Activated B cell treated with CpG ODN at 0.5 μM for 24 hours (primary cell): ENCODE measurements around the gene PLCB2. TPM values are rescaled to one million over a fixed set of nuclear protein-coding genes. Genes with fewer than 3 reads are reported as not detected.
A peak's percentile ranks its signal among the peaks of the same experiment; 100 is the strongest.

ENCODE experiments used
- ATAC-seq: fragments of 200-7000 bp; cut with Tn5 transposase; one replicate; pipeline ENCODE4 v1.10.0; 2021; ENCODE audit warnings: low read depth, mild to moderate bottlenecking, moderate library complexity
- CTCF ChIA-PET: fragments of 350-600 bp; sonication (Branson Sonifier 250); formaldehyde crosslinking; loops from one replicate; lab custom pipeline; 2021; ENCODE audit warnings: antibody characterized with exemption; lab: Charles Lee
- POLR2A ChIA-PET: fragments of 350-600 bp; sonication (Branson Sonifier 250); formaldehyde crosslinking; loops from one replicate; lab custom pipeline; 2021; ENCODE audit warnings: antibody characterized with exemption; lab: Charles Lee
- DNase-seq: peaks from one replicate; pipeline ENCODE4 v3.0.0; 2022
- H3K27ac Mint-ChIP-seq: one replicate; pipeline ENCODE4 v1.8.0; 2020; ENCODE audit warnings: mixed read lengths
- H3K27me3 Mint-ChIP-seq: one replicate; pipeline ENCODE4 v1.8.0; 2021; ENCODE audit warnings: mixed read lengths
- H3K36me3 Mint-ChIP-seq: one replicate; pipeline ENCODE4 v1.8.0; 2021; ENCODE audit warnings: low read depth, mixed read lengths
- H3K4me1 Mint-ChIP-seq: one replicate; pipeline ENCODE4 v1.8.0; 2021; ENCODE audit warnings: mixed read lengths
- H3K4me3 Mint-ChIP-seq: one replicate; pipeline ENCODE4 v1.8.0; 2020; ENCODE audit warnings: mild to moderate bottlenecking, mixed read lengths
- H3K9me3 Mint-ChIP-seq: one replicate; pipeline ENCODE4 v1.8.0; 2020; ENCODE audit warnings: mixed read lengths
- intact Hi-C: fragments of 100-400 bp; cut with micrococcal nuclease; formaldehyde crosslinking; loops from one replicate; pipeline ENCODE4 v1.15.1; 2024
- total RNA-seq: library from RNA; stranded (reverse); gene quantifications from 2 replicates; pipeline ENCODE4 v1.2.3, GENCODE V29; 2022
- TF ChIP-seq, protein P1 (sequence below): fragments of 200-600 bp; IDR thresholded peaks from one replicate; pipeline ENCODE4 v1.8.0; 2022; ENCODE audit warnings: antibody characterized with exemption, mild to moderate bottlenecking

Gene PLCB2
- total RNA-seq, 1 donor from 2014 or later, result 126 TPM

DNA sequence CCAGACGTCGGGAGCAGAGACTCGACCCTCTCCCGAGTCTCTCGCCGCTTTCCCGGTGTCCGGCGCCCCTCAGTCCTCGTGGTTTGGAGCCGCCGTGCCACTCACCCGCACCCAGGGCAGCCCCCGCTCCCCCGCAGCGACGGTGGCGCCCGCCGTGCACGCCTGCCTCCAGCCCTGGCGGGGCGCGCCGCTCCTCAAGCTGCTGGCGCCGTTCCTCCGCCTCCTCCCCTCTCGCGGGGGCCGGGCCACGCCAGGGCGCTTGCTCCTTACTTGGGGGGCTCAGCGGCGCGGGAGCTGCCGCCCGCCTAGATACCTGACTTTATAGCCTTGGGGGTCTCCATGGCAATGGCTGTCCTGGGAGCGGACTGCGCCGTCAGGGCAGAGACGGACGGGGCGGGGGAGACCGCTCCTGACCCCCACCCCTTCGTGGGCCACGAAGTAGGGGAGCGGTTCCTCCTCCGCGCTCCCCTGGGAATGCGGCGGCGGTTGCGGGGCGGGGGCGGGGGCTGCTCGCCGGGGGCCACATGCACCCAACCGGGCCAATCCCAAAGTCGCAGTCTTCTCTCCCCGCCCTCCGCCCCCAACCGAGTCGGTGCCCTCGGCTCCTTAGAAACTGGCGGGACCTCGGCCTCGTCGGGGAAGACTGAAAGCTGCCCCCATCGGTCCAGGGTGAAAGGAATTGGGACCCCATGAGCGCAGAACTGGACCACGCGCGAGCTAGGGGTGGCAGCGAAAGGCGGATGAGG is 24.7 kb downstream of the PLCB2 start, which contains the start of gene ANKRD63:
ANKRD63 (minus strand) TSS at position 196 of the 746 bp plus-strand sequence. CDS start 478 bp downstream, outside the sequence.
- POLR2A ChIA-PET, result interaction anchor here (0.7 to 2.0 kb wide), 4 partner anchors 25 to 244 kb away, joined by 3 to 14 read pairs (median 6); partner anchors contain the start of gene PLCB2
- intact Hi-C loops, result no loop called here

DNA sequence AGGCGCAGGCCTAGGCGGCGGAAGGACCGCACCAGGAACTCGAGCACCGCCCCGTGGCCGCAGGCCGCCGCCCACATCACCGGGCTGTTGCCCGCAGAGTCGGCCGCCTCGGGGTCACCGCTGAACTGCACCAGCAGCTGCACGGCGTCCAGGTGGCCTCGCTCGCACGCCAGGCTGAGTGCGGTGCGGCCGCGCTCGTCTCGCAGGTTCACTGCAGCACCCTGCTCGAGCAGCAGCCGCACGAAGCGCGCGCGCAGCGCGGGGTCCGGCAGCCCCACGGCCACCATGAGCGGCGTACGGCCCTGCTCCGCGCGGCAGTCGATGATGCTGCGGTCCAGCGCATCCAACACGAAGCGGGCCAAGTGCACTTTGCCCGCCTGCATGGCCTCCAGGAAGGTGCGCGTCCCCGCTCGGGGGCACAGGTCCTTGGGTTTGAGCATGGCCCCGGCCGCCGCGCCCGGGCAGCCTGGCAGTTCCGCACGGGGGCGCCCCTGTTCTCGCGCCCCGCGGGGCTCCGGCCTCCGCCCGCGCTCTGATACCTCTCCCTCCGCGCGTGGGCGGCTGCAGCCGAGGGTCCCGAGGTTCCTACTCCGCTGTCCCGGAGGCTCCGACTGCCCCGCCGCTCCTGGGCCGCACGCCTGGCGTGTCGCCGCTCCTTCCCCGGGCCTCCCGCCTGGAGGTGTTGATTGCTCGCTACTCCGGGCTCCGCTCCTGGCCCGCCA is 25.4 kb downstream of the PLCB2 start:
- Mint-ChIP-seq H3K4me3 (peak overlapping the region; percentile 76), H3K36me3 (no peaks in the 10 kb centered on the region), H3K27ac (no peak overlapping the region), H3K27me3 (peaks cover 5% of the 10 kb centered on the region), H3K4me1 (peaks cover 17% of the 10 kb centered on the region), H3K9me3 (no peaks in the 10 kb centered on the region)
- ChIA-PET POLR2A (interaction anchor here (0.7 to 2.0 kb wide), 4 partner anchors 26 to 243 kb away, joined by 3 to 14 read pairs (median 6); partner anchors contain the start of gene PLCB2), CTCF (interaction anchor here (0.7 to 3.0 kb wide), 3 partner anchors 25 to 55 kb away, joined by 4 to 13 read pairs (median 13); partner anchors contain the start of gene PLCB2)
- TF ChIP-seq, protein P1, sequence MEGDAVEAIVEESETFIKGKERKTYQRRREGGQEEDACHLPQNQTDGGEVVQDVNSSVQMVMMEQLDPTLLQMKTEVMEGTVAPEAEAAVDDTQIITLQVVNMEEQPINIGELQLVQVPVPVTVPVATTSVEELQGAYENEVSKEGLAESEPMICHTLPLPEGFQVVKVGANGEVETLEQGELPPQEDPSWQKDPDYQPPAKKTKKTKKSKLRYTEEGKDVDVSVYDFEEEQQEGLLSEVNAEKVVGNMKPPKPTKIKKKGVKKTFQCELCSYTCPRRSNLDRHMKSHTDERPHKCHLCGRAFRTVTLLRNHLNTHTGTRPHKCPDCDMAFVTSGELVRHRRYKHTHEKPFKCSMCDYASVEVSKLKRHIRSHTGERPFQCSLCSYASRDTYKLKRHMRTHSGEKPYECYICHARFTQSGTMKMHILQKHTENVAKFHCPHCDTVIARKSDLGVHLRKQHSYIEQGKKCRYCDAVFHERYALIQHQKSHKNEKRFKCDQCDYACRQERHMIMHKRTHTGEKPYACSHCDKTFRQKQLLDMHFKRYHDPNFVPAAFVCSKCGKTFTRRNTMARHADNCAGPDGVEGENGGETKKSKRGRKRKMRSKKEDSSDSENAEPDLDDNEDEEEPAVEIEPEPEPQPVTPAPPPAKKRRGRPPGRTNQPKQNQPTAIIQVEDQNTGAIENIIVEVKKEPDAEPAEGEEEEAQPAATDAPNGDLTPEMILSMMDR, result no peak
- intact Hi-C loops, result no loop called here
- DNase-seq, result peak; percentile 67
- ATAC-seq, result peak; percentile 66

More for the DNA sequence above, 24.7 kb downstream of the PLCB2 start, which contains the start of gene ANKRD63:
- peak within 1 kb of the TSS; percentile 76 for H3K4me3 Mint-ChIP-seq
- CTCF ChIA-PET, result interaction anchor here (1.1 to 3.0 kb wide), 4 partner anchors 10 to 66 kb away, joined by 3 to 13 read pairs (median 10); partner anchors contain the start of gene PLCB2
- ATAC-seq (peak; percentile 60), DNase-seq (peak; percentile 58)
- no peak within 1 kb of the TSS for H3K27ac Mint-ChIP-seq
- H3K9me3 Mint-ChIP-seq, result no peaks in the 10 kb centered on the region
- H3K27me3 Mint-ChIP-seq, result peaks cover 3% of the 10 kb centered on the region
- TF ChIP-seq, protein P1, result no peak
- peaks cover 4% of the 10 kb centered on the region for H3K36me3 Mint-ChIP-seq
- H3K4me1 Mint-ChIP-seq, result peaks cover 10% of the 10 kb centered on the region

DNA sequence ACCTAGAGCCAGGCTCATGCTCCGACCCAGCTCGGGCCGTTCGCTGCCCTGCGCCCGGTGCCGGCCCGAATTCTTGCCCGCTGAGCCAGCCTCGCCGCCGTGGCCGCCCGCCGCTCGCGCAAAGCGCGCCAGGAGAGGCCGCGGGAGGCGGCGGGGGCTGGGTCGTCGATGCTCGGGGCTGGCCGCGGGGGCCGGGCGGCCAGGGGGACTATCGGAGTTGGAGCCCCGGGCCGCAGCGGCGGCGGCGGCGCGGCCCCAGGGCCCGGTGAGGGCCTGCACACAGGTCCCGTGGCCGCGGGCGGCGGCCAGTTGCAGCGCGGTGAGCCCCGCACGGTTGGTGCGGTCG is 26.0 kb downstream of the PLCB2 start:
- intact Hi-C loops, result no loop called here
- Mint-ChIP-seq H3K27me3 (peaks cover 5% of the 10 kb centered on the region), H3K4me3 (no peak overlapping the region), H3K27ac (no peak overlapping the region), H3K9me3 (no peaks in the 10 kb centered on the region), H3K4me1 (peaks cover 23% of the 10 kb centered on the region), H3K36me3 (no peaks in the 10 kb centered on the region)
- ChIA-PET POLR2A (interaction anchor here (2.0 kb wide), 1 partner anchor 26 kb away, joined by 14 read pairs; the partner anchor contains the start of gene PLCB2), CTCF (interaction anchor here (0.7 to 3.0 kb wide), 2 partner anchors 26 to 56 kb away, joined by 4 to 13 read pairs; partner anchors contain the start of gene PLCB2)
- no peak for ATAC-seq
- TF ChIP-seq, protein P1, result no peak
- no peak for DNase-seq

DNA sequence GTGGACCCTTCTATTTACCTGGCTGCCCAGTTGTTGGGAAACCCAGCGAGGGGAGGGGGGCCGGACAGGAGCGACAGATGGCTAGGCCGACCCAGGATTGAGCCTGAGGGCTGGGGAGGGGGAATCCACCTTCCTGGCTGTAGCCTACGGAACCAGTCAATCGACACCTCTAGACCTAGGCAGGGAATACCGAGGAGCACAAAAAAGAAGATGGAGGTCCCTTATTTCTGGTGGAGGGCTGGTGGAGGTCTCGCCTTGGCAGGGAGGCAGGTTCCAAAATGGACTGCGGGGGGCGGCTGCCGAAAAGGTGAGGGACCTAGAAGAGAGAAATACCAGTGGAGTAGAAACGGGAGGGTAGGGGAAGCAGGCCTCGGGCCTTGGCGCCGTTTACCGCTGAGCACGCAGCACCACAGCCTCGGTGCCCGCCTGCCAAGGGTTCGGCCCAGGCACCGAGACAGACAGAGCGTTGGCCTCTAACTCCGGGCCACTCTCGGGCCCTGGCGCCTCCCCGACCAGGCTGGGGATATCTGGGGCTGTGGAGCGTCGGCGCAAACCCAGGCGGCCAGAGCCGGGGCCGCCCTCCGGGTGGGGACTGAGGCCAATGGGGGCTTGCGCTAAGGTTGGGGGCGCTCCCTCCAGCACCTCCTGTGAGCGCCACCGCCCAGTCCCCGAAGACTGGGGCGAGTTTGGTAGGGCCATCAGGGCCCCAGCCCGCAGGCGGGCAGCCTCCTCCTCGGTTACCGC is 26.5 kb downstream of the PLCB2 start:
- TF ChIP-seq, protein P1, result no peak
- peaks cover 5% of the 10 kb centered on the region for H3K27me3 Mint-ChIP-seq
- peak overlapping the region; percentile 53 for H3K27ac Mint-ChIP-seq
- intact Hi-C loops, result no loop called here
- CTCF ChIA-PET, result interaction anchor here (0.7 to 4.6 kb wide), 9 partner anchors 12 to 141 kb away, joined by 3 to 187 read pairs (median 13); partner anchors contain the start of gene PLCB2
- peaks cover 26% of the 10 kb centered on the region for H3K4me1 Mint-ChIP-seq
- DNase-seq, result no peak
- POLR2A ChIA-PET, result interaction anchor here (1.1 to 2.0 kb wide), 2 partner anchors 27 kb away, joined by 3 to 14 read pairs; partner anchors contain the start of gene PLCB2
- peak overlapping the region; percentile 38 for H3K4me3 Mint-ChIP-seq
- no peaks in the 10 kb centered on the region for H3K36me3 Mint-ChIP-seq
- no peaks in the 10 kb centered on the region for H3K9me3 Mint-ChIP-seq
- ATAC-seq, result no peak
